HG02642 (cell line): ENCODE data around the gene EPHB1.

ENCODE experiments used
- ATAC-seq: cut with Tn5 transposase; IDR thresholded peaks from one replicate; pipeline ENCODE4 v1.9.1; 2021; ENCODE audit warnings: mild to moderate bottlenecking; ENCODE audit not compliant: unreplicated experiment, poor library complexity

EPHB1 gene

GRCh38 chr3:134794950-134795745 is at the start of gene EPHB1:
Gene EPHB1 (plus strand): TSS chr3:134795260.
- peak; percentile 77 for ATAC-seq

DNA sequence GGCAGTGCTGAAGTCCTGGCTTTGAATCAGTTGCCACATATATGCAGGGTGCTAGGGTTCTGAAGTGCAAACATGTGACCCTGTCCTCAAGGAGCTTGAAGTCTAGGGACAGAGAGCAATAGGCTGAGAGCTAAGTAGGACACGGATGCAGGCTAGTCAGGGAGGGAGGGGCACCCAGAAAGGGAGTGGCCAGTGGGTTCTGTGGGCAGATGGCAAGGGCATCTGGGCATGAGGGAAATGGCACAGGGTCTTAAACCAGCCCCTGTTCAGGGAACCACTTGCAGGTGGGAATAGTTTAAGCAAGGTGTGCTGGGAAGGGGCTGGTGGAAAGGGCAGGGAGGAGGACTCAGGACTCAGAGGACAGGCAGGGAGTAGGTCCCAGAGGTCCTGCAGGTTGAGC is 46.4 kb upstream of the EPHB1 start:
- no peak for ATAC-seq

DNA sequence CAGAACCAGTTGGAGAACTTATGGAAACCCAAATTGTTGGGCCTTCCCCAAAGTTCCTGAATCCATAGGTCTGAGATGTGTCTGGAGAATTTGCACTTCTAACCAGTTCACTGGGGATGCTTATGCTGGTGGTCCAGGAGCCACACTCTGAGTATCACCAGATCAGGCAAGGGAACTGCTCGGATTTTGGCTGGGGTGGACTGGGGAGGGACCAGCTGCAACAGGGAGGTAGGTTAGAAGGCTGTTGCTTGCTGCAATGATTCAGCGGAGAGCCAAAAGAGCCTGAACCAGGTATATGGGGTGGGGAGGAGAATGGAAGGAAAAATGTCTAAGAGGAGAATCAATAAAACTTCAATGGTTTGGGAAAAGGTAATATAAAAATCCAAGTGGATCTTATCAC is 45.9 kb upstream of the EPHB1 start:
- no peak for ATAC-seq

DNA sequence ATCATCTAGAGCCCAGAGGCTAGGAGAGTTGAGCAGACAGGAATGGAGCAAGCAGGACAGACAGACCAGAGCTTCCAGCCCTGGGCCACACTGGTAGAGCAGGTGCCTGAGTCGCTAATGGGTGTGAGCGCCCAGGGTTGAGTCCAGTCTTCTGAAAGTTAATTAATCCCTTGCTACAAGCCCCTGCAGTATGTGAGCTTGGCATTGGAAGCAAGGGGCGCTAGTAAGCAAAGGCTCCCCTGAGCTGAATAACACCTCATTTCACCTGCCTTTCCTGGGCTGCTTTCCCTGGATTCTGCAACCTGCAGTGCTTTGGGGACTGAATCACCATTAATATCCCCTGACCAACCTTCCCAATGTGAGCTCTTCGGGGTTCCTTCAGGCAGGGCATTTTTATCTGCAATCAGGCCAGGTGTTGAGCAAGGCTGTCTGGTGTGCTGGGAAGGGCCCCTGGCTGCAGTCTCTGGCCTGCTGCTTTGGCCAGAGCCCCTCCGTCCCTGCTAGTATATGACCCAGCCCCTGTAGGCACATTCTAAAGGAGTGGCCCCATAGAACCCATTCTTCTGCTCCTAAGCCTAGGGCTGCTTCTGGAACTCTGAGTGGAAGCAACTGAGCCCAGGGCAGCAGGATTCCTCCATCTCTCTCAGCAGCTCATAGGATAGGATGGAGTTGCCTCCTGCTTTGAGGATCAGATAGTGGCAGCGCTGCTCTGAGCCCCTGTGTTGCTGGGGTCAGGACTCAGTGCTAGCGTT is 45.1 kb upstream of the EPHB1 start:
- no peak for ATAC-seq

DNA sequence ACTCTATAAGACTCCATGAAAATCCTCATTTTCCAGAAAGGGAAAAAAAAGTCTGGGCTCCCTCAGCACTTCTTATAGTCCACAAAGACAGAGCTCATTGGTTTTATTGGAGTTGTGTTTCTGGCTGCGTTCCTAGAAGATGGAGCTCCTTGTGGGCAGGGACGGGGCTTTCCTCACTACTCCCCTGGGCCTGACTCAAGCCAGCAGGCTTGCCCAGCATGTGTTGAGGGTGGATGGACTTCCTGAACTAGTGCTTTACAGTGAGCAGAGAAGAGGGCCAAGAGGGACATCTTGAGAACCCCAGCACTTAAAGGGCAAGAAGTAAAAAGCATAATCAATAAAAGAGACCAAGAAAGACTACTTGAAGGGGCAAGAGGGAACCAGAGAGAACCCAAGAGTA is 43.2 kb upstream of the EPHB1 start:
- no peak for ATAC-seq

DNA sequence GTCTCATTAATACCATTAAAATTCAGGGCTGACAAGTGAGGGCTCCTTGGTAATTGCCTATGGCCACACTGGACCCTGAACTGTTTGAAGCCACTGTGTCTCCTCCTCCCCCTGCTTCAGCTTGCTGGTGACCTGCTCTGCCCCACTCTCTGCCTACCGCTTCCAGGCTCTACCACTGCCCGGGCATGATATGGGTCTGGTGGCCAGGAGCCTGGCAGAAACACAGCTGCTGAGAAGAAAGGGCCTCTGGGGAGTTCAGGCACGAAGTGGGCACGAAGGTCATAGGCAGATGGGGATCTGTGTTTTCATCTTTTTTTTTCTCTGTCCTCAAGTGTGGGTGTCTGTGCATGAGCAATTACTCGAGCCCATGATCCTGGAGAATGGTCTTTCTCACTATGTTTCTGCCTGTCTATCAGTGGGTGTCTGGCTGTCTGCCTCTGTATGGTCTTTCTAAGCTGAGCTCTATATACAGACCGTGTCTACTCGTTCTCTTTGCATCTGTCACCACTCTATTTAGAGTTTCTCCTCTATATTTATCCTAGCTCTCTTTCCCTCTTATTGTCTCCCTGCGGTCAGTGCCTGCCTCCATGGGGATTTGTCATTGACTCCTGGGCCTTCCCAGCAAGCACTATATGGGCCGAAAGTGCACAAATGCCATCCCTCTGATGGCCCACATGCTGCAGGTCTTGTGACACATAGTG is 42.1 kb upstream of the EPHB1 start:
- ATAC-seq: no peak

GRCh38 chr3:134753999-134754742 is 40.9 kb upstream of the EPHB1 start:
- ATAC-seq: no peak

DNA sequence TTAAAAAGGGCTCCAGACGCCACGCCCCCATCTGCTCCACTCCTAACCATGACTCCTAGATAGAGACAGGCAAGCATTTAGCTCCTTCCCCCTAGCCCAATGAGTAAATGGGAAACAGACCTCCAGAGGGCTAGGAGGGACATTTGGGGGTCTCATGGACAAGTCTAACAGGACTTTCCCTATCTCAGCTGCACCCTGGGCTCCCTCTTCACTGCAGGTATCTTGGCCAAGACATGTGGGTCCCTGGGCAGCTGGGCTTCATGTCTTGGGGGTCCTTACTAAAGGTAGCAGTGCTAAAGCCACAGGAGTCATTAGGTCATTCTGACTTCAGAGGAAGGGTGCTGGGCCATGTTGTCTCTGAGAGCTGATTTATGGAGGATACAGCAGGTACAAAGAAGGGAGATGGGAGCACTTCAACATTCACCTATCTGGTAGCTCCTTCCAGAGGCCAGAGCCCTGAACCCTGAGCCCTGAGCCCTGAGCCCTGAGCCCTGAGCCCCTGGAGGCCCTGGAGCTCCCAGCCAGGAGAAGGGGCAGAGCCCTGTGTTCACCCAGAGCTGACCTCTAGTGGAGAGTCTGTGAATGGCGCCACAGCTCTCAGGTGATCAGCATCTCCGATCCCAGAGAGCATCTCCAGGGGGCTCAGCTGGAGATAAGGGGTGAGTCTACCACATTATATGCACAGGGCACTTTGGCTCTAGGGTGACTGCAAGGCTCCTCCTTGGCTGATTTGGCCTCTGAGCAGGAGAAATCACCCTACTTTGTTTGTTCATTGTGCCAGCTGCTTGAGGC is 40.1 kb upstream of the EPHB1 start:
- ATAC-seq: peak; percentile 74

DNA sequence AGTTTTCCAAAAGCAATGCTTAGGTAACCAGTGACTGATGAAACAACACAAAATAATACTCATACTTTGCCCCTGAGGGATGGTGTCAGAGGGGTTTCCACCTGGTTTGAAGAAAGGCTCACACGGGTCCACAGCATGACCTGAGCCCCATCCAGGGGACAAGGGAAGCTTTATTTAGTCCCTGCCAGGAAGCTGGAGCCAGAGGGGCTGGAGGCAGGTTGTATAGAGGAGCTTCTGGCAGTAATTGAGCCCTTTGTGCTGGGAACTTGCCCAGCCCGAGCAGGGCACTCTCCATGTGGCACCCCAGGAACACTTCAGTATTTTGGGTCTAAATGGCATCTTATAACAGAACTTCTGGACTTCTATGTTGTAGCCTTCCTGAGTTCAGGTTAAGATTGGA is 39.2 kb upstream of the EPHB1 start:
- no peak for ATAC-seq

- ATAC-seq: no peak
Measured at GRCh38 chr3:134757549-134758069, 37.5 kb upstream of the EPHB1 start.

DNA sequence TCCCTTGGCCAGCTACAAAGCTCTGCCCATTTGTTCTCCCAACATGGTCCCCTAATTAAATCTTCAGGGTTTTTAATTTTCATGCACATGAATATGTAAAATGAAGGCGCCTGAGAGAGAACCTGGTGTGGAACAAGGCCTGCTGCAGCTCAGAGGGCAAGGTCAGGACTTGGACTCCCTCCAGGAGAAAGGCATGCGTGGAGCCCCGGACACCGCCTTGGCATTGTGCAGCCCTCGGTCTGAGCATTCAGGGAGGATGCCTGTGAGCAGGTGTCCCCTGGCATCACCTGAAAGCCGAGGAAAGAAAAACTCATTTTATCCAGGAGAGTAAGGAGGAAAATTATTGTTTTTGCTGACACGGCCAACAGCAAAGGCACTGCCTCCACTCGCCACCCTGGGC is 33.8 kb upstream of the EPHB1 start:
- ATAC-seq: no peak

DNA sequence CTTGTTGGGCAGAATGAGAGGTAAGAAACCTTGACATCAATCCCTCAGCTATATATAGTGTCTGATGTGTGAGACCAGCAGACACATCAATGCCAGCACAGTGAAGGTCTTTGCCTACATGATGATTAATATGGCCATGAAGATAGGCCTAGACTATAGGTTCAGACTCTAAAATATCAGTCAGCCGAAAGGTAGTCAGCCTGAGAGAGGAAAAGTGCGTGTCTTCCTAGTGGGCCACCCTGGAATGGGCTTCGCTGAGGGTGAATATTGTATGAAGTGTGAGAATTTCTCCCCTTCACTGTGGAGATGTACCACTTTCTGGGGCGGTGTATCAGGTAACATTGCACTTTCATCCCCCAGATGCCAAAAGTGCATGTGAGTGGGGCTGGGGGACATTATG is 33.0 kb upstream of the EPHB1 start:
- ATAC-seq: no peak

DNA sequence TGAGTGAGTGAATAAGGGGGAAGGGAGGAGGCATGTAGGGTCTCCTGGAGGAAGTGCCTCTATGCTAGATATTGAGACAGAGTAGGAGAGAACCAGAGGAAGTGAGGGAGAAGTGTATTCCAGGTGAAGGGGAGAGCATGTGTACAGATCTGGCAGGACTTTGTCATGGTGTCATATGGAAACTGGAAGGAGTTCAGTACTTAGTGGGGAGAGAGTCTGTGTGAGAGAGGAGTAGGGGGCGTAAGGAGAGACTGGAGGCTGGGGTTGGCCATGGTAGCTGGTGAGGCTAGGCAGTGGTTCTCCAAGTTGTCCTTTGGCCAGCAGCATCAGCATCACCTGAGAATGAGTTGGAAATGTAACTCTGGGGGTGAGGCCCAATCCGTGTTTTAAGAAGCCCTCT is 29.6 kb upstream of the EPHB1 start:
- ATAC-seq: no peak

DNA sequence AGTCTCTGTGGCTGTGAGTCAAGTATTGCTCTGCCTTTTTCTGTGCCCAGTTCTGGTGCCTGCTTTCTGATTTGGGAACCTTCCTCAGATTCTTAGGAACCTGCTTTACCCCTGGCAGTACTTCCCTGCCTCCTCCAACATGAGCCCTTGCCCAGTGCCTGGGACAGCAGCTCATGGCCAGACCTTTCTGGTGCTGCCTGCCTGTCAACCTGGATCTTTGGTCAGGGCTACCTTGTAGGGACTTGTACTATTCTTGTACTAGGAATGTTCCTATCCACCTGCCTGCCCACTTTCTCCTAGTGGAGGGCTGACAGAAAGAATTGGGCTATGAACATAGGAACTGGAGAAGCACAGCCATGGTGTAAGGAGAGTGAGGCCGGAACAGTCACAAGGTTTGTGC is 28.8 kb upstream of the EPHB1 start:
- no peak for ATAC-seq

DNA sequence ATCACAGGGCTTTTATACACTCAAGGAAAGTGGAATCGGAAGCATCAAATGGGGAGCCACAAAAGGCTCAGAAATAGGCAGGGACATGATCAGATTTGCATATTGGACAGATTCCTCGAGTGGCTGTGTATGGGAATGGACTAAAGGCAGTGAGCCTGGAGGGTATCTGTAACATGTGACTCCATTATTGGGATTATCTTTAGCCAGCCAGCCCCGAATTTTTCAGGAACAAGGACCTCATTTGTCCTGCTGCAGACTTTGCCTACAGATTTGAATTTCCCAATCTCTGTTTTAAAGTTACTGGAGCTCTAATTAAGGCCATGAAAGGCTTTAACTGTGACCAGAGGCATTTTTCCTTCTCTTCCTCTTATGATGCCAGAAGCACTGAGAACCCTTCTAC is 26.9 kb upstream of the EPHB1 start:
- ATAC-seq: no peak

- ATAC-seq: no peak
Measured at GRCh38 chr3:134768837-134769236, 26.2 kb upstream of the EPHB1 start.

DNA sequence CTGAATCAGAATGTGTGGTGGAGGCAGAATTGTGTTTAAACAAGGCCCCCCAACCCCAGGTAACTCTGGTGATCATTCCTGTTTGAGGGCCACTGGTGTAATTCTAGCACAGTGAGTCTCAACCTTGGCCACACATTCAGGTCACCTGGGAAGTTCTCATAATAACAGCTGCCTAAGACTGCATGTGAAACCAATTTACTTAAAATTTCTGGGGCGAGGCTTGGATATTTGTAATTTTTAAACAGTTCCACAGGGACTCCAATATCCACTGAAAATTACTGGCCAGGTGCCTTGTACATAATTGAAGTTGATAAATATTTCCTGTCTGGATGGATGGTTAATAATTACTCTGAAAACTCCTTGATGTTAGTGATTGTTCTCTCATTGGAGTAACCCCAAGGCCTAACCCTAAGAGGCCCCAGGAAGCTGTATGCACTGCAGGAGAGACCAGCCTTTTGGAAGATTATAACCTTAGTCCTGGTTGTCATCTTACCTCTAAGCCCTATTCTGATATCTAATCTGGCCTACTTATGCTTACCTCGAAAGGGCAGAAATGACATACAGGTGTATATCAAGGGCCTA is 25.7 kb upstream of the EPHB1 start:
- no peak for ATAC-seq

GRCh38 chr3:134772011-134772410 is 23.0 kb upstream of the EPHB1 start:
- ATAC-seq: no peak

GRCh38 chr3:134772591-134772990 is 22.5 kb upstream of the EPHB1 start:
- no peak for ATAC-seq
